WTC11 (cell line): Measurements from ENCODE around the gene TIMM8B.

ENCODE experiments used
- NFE2L1 ChIP-seq: sonication (generic); formaldehyde crosslinking; IDR thresholded peaks from 2 replicates; pipeline ENCODE4 v1.8.1; 2023; ENCODE audit warnings: missing genetic modification reagents
- ZNF138 ChIP-seq: sonication (generic); formaldehyde crosslinking; conservative IDR thresholded peaks from 2 replicates; pipeline ENCODE4 v1.8.1; 2022; ENCODE audit warnings: mild to moderate bottlenecking, moderate library complexity, missing genetic modification reagents
- TF ChIP-seq, protein P1 (sequence below): fragments of 200-600 bp; IDR thresholded peaks from 2 replicates; pipeline ENCODE4 v1.8.0; 2022; ENCODE audit warnings: antibody characterized with exemption
- TF ChIP-seq, protein P2 (sequence below): sonication (generic); formaldehyde crosslinking; IDR thresholded peaks from 2 replicates; pipeline ENCODE4 v1.8.1; 2023; ENCODE audit warnings: mild to moderate bottlenecking, missing genetic modification reagents, moderate library complexity
- TF ChIP-seq, protein P3 (sequence below): fragments of 250-450 bp; sonication (Bioruptor Pico); conservative IDR thresholded peaks from 2 replicates; pipeline ENCODE4 v1.9.0; 2021; ENCODE audit warnings: mild to moderate bottlenecking
- TF ChIP-seq, protein P4 (sequence below): sonication (generic); formaldehyde crosslinking; IDR thresholded peaks from 2 replicates; pipeline ENCODE4 v1.8.1; 2022; ENCODE audit warnings: low read depth, missing genetic modification reagents, borderline replicate concordance
- TF ChIP-seq, protein P5 (sequence below): sonication (generic); formaldehyde crosslinking; IDR thresholded peaks from 2 replicates; pipeline ENCODE4 v1.8.1; 2023; ENCODE audit warnings: mild to moderate bottlenecking, missing genetic modification reagents
- TF ChIP-seq, protein P6 (sequence below): sonication (generic); formaldehyde crosslinking; IDR thresholded peaks from 2 replicates; pipeline ENCODE4 v1.8.0; 2023; ENCODE audit warnings: missing genetic modification reagents, mild to moderate bottlenecking, borderline replicate concordance

DNA sequence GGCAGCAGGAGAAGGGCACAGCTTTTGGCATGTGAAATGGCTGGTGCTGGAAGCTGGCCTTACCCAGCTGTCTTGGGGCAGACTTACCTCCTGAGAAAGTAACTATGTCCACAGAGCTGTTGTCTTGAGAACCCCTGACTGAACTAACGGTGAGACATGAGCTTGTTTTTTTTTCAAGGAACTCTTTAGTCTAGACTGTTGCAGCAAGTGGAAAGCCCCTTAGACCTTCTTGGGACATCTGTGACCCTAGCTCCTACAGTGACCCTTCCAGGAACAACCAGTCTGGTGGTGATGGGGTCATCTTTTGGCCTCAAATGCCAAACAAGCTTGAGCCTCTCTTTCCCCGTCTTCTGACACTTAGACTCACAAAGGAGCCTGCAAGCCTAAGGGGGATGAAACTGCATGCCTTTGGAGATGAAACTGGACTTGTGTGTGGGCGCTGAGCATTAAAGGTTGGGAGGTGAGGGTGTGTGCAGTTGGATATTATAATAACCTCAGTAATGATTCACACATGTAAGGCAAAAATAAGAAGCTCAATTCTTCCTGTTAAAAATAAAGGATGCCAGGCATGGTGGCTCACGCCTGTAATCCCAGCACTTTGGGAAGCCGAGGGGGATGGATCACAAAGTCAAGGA is 35.5 kb upstream of the TIMM8B start:
- TF ChIP-seq, protein P1, sequence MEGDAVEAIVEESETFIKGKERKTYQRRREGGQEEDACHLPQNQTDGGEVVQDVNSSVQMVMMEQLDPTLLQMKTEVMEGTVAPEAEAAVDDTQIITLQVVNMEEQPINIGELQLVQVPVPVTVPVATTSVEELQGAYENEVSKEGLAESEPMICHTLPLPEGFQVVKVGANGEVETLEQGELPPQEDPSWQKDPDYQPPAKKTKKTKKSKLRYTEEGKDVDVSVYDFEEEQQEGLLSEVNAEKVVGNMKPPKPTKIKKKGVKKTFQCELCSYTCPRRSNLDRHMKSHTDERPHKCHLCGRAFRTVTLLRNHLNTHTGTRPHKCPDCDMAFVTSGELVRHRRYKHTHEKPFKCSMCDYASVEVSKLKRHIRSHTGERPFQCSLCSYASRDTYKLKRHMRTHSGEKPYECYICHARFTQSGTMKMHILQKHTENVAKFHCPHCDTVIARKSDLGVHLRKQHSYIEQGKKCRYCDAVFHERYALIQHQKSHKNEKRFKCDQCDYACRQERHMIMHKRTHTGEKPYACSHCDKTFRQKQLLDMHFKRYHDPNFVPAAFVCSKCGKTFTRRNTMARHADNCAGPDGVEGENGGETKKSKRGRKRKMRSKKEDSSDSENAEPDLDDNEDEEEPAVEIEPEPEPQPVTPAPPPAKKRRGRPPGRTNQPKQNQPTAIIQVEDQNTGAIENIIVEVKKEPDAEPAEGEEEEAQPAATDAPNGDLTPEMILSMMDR: no peak
- TF ChIP-seq, protein P2, sequence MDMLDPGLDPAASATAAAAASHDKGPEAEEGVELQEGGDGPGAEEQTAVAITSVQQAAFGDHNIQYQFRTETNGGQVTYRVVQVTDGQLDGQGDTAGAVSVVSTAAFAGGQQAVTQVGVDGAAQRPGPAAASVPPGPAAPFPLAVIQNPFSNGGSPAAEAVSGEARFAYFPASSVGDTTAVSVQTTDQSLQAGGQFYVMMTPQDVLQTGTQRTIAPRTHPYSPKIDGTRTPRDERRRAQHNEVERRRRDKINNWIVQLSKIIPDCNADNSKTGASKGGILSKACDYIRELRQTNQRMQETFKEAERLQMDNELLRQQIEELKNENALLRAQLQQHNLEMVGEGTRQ (CRISPR knock-in tag): no peak
- TF ChIP-seq, protein P3, sequence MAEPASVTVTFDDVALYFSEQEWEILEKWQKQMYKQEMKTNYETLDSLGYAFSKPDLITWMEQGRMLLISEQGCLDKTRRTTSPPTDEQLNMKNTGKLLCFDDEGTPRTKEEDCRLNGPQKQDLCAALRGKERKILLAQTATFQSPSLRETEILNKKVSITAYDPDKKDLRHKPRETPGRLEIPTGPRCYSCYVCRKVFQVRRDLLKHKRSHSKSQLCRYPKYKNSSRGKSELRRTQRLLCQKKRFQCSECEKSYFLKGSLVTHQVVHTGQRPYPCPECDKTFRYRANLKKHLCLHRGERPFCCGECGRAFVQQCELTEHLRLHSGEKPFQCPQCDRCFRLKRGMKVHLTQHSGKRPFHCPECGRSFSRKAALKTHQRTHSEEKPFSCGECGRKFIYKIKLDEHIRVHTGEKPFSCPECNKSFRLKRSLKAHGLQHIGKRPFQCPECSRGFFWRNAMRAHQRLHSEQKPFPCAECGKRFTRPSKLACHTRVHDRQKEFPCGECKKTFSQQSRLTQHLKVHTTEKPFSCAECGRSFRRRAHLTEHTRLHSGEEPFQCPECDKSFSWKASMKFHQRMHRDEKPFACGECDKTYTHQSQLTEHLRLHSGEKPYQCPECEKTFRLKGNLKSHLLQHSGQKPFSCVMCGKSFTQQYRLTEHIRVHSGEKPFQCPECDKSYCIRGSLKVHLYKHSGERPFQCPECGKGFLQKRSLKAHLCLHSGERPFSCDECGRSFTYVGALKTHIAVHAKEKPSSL (CRISPR knock-in tag): no peak
- TF ChIP-seq, protein P4, sequence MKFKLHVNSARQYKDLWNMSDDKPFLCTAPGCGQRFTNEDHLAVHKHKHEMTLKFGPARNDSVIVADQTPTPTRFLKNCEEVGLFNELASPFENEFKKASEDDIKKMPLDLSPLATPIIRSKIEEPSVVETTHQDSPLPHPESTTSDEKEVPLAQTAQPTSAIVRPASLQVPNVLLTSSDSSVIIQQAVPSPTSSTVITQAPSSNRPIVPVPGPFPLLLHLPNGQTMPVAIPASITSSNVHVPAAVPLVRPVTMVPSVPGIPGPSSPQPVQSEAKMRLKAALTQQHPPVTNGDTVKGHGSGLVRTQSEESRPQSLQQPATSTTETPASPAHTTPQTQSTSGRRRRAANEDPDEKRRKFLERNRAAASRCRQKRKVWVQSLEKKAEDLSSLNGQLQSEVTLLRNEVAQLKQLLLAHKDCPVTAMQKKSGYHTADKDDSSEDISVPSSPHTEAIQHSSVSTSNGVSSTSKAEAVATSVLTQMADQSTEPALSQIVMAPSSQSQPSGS (CRISPR knock-in tag): no peak
- no peak for TF ChIP-seq ZNF138
- TF ChIP-seq, protein P5, sequence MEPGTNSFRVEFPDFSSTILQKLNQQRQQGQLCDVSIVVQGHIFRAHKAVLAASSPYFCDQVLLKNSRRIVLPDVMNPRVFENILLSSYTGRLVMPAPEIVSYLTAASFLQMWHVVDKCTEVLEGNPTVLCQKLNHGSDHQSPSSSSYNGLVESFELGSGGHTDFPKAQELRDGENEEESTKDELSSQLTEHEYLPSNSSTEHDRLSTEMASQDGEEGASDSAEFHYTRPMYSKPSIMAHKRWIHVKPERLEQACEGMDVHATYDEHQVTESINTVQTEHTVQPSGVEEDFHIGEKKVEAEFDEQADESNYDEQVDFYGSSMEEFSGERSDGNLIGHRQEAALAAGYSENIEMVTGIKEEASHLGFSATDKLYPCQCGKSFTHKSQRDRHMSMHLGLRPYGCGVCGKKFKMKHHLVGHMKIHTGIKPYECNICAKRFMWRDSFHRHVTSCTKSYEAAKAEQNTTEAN: no peak
- TF ChIP-seq NFE2L1 (CRISPR knock-in tag): no peak
- TF ChIP-seq, protein P6, sequence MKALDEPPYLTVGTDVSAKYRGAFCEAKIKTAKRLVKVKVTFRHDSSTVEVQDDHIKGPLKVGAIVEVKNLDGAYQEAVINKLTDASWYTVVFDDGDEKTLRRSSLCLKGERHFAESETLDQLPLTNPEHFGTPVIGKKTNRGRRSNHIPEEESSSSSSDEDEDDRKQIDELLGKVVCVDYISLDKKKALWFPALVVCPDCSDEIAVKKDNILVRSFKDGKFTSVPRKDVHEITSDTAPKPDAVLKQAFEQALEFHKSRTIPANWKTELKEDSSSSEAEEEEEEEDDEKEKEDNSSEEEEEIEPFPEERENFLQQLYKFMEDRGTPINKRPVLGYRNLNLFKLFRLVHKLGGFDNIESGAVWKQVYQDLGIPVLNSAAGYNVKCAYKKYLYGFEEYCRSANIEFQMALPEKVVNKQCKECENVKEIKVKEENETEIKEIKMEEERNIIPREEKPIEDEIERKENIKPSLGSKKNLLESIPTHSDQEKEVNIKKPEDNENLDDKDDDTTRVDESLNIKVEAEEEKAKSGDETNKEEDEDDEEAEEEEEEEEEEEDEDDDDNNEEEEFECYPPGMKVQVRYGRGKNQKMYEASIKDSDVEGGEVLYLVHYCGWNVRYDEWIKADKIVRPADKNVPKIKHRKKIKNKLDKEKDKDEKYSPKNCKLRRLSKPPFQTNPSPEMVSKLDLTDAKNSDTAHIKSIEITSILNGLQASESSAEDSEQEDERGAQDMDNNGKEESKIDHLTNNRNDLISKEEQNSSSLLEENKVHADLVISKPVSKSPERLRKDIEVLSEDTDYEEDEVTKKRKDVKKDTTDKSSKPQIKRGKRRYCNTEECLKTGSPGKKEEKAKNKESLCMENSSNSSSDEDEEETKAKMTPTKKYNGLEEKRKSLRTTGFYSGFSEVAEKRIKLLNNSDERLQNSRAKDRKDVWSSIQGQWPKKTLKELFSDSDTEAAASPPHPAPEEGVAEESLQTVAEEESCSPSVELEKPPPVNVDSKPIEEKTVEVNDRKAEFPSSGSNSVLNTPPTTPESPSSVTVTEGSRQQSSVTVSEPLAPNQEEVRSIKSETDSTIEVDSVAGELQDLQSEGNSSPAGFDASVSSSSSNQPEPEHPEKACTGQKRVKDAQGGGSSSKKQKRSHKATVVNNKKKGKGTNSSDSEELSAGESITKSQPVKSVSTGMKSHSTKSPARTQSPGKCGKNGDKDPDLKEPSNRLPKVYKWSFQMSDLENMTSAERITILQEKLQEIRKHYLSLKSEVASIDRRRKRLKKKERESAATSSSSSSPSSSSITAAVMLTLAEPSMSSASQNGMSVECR (CRISPR knock-in tag): no peak
